Uterus (tissue), 2 donors: ENCODE results near the gene SAMD9.

ENCODE experiments used
- POLR2A ChIP-seq, 2 donors: fragments of 450-650 bp; IDR thresholded peaks; one replicate each; pipeline ENCODE4 v1.6.1; 2016; ENCODE audit warnings: antibody characterized with exemption in 2 of 2, mild to moderate bottlenecking in 1 of 2, moderate library complexity in 1 of 2
- TF ChIP-seq, protein P1 (sequence below), 4 experiments: fragments of 200-600 bp in 2 of 4; fragments of 450-650 bp in 2 of 4; sonication (generic) in 2 of 4; IDR thresholded peaks; one replicate each; pipeline ENCODE4 v1.5.1; 2016 to 2019; ENCODE audit warnings: antibody characterized with exemption in 4 of 4, mild to moderate bottlenecking in 2 of 4, moderate library complexity in 1 of 4

DNA sequence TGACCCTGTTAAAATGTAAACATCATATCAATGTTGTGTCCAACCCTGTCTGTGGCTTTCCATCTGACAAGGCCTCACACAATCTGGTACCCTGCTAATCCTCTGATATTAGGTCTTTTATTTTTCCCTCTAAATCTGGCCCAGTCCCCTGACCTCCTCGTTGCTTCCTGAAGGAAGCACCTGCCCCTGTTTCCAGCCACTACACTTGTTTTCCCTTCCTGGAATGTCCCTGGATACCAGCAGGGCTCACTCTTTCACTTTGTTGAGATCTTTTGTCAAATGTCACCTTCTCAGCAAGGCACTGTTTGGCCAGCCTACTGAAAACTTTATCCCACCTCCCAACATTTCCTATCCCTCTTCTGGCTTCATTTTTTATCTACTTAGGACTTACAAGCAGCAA lies 28.3 kb upstream of the SAMD9 start:
- TF ChIP-seq, protein P1, sequence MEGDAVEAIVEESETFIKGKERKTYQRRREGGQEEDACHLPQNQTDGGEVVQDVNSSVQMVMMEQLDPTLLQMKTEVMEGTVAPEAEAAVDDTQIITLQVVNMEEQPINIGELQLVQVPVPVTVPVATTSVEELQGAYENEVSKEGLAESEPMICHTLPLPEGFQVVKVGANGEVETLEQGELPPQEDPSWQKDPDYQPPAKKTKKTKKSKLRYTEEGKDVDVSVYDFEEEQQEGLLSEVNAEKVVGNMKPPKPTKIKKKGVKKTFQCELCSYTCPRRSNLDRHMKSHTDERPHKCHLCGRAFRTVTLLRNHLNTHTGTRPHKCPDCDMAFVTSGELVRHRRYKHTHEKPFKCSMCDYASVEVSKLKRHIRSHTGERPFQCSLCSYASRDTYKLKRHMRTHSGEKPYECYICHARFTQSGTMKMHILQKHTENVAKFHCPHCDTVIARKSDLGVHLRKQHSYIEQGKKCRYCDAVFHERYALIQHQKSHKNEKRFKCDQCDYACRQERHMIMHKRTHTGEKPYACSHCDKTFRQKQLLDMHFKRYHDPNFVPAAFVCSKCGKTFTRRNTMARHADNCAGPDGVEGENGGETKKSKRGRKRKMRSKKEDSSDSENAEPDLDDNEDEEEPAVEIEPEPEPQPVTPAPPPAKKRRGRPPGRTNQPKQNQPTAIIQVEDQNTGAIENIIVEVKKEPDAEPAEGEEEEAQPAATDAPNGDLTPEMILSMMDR (IDR thresholded peaks at IDR 0.05), result no peak
- TF ChIP-seq POLR2A (IDR thresholded peaks at IDR 0.05), result no peak
